Effector memory CD8-positive, alpha-beta T cell (primary cell): ENCODE results near the gene LMBR1.
"Not testable (repeated sequence)": the region's sequence is repeated elsewhere in the genome, so short reads cannot be mapped to it uniquely, and the experiment has no call there.

Experiments
- ATAC-seq: fragments of 150-1000 bp; cut with Tn5 transposase; replicated peaks from 2 replicates; pipeline ENCODE4 v1.10.0; 2021; ENCODE audit warnings: mild to moderate bottlenecking, moderate library complexity
- DNase-seq, 3 experiments: peaks; one replicate each; pipeline ENCODE4 v3.0.0; 2021
- H3K27ac Mint-ChIP-seq, 2 donors: one replicate each; pipeline ENCODE4 v1.8.0; 2022; ENCODE audit warnings: mild to moderate bottlenecking in 2 of 2, mixed read lengths in 2 of 2, moderate library complexity in 2 of 2
- H3K27me3 Mint-ChIP-seq, 2 donors: one replicate each; pipeline ENCODE4 v1.8.0; 2022; ENCODE audit warnings: mixed read lengths in 2 of 2
- H3K36me3 Mint-ChIP-seq: one replicate; pipeline ENCODE4 v1.8.0; 2022; ENCODE audit warnings: mild to moderate bottlenecking, moderate library complexity, mixed read lengths; ENCODE audit not compliant: insufficient read depth
- H3K4me1 Mint-ChIP-seq, 2 donors: one replicate each; pipeline ENCODE4 v1.8.0; 2022; ENCODE audit warnings: low read depth in 2 of 2, mixed read lengths in 2 of 2
- H3K4me3 Mint-ChIP-seq, 2 donors: one replicate each; pipeline ENCODE4 v1.8.0; 2022; ENCODE audit warnings: mild to moderate bottlenecking in 2 of 2, mixed read lengths in 2 of 2, moderate library complexity in 2 of 2
- H3K9me3 Mint-ChIP-seq, 2 donors: one replicate each; pipeline ENCODE4 v1.8.0; 2022; ENCODE audit warnings: mixed read lengths in 2 of 2

LMBR1 gene

DNA sequence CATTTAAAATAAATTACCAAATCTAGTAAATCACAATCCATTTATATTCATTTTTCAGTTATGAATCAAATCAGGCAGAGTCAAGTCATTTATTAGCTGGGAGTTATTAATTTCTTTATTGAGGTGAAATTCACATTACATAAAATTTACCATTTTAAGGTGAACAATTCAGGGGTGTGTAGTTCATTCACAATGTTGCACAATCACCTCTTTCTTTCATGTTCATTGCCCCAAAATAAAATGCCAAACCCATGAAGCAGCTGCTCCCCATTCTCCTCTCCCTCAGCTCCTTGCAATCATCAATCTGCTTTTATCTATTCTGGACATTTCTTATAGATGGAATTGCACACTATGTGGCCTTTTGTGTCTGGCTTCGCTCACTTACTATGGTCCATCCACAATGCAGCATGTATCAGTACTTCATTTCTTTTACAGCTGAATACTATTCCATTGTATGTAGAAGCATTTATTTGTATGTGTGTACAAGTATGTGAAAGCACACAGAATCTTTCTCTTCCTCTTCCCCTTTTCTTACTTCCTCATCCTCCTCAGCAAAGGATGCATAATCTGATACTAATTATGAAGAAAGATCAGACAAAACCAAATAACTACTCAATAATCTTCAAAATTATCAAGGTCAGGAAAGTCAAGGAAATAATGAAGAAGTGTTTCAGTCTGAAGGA, 60.6 kb downstream of the LMBR1 start:
- peak overlapping the region in 1 of 2 donors; percentile 21 for H3K27ac Mint-ChIP-seq
- DNase-seq (no peak), ATAC-seq (no peak)
- H3K9me3 Mint-ChIP-seq = no peaks in the 10 kb centered on the region
- peaks cover 0 to 1% of the 10 kb centered on the region in 2 donors for H3K4me1 Mint-ChIP-seq
- no peaks in the 10 kb centered on the region for H3K27me3 Mint-ChIP-seq
- H3K4me3 Mint-ChIP-seq = no peak overlapping the region
- H3K36me3 Mint-ChIP-seq = peaks cover 38% of the 10 kb centered on the region

DNA sequence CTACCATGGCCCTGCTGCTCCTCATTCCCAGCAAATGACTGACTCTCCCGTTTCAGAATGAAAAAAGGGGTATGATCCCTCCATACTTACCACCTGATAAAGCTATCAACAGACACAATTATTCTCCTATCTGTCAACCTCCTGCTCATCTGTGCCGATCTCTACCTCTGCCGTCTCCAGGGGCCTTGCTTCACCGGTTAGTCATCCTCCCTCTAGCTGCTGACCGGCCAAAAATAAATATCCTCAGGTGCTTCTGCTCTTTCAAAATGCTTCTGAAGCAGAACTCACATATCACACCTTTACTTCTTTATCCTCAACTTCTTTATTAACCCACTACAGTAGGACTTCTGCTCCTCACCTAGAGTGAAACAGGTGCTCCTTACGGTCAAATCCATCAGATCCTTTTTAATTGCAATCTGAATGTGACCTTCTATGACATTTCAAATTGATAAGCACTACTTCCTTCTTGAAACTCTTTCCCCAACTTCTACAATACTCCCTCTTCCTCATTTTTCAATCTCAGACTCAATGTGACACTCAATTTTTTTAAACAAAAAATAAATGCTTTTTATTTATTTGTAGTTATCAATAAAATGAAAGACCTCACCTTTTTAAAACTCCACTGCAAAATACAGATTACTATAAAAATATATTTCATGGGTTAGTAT, 63.2 kb downstream of the LMBR1 start:
- no peak for DNase-seq
- H3K27me3 Mint-ChIP-seq = no peaks in the 10 kb centered on the region
- no peak overlapping the region for H3K27ac Mint-ChIP-seq
- no peaks in the 10 kb centered on the region for H3K9me3 Mint-ChIP-seq
- peaks cover 30% of the 10 kb centered on the region for H3K36me3 Mint-ChIP-seq
- ATAC-seq = no peak
- H3K4me3 Mint-ChIP-seq = no peak overlapping the region
- H3K4me1 Mint-ChIP-seq = no peaks in the 10 kb centered on the region

DNA sequence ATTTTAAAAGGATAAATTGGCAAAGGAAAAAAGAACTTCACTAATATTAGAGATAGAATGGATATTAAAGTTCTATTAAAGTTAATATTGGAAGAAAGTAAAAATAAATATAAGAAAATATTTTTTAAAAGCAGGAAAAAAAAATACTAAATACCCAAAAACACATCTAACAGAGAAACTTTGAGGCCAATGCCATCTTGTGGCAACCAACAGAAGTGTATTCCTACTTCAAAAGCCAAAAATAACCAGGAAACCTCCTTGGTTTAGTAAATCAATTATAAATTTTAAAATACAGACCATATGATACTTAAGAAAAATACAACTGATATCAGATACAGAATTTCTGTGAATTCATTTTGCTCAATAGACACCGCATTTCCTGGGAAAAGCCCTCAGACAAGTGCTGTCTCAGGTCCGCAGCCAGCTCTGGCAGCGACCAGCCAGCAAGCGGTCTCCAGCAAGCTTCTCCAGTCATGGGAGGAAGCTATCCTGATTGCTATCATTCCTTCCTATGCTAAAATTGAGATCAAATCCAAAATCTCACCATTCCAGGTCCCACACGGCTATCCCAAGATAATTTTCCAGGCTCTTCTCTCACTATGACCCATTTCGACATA, 65.3 kb downstream of the LMBR1 start:
- H3K27me3 Mint-ChIP-seq = no peaks in the 10 kb centered on the region
- H3K9me3 Mint-ChIP-seq = no peaks in the 10 kb centered on the region
- no peak overlapping the region for H3K27ac Mint-ChIP-seq
- peaks cover 17% of the 10 kb centered on the region for H3K36me3 Mint-ChIP-seq
- H3K4me3 Mint-ChIP-seq = no peak overlapping the region
- ATAC-seq (no peak), DNase-seq (no peak)
- no peaks in the 10 kb centered on the region for H3K4me1 Mint-ChIP-seq

DNA sequence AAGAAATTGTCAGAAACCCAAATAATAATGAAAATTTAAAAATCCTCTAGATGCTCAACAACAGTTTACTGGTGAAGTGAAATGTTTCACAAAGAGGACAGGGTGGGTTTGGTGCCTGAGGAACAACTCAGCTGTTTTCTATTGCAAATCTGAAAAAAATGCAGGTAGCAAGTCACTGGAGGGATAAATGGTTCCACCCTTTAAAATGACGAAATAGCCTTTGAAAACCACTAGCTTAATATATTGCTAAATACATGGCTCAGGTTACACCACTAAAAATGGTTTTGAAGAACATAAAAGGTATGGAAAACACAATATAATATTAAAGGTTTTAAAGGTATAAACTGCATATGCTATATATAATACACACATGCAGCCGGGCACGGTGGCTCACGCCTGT, 69.5 kb downstream of the LMBR1 start:
- Mint-ChIP-seq H3K36me3 (peaks cover 12% of the 10 kb centered on the region), H3K4me1 (no peaks in the 10 kb centered on the region), H3K9me3 (no peaks in the 10 kb centered on the region), H3K4me3 (no peak overlapping the region), H3K27ac (no peak overlapping the region), H3K27me3 (no peaks in the 10 kb centered on the region)
- ATAC-seq (no peak), DNase-seq (no peak)

DNA sequence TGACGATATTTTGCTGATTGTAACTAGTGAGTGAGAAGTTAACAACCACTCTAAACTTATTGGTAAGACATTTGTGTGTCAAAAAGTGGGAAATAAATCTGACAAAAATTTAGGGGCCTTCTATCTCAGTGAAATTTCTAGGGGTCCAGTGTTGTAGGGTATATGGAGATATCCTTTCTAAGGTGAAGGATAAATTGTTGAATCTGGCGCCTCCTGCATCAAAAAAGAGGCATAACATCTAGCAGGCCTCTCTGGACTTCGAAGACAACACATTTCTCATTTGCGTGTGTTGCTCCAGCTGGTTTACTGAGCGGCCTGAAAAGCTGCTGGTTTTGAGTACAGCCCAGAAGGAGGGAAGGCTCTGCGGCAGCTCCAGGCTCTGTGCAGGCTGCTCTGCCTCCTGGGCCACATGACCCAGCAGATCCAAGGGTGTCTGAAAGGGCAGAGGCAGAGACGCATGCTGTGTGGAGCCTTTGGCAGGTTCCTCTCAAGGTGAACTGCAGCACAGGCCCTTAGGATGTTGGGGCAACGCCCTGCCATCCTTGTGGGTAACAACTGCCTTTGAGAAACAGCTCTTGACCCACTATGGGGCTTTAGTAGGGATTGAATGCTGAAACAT, 72.4 kb downstream of the LMBR1 start:
- Mint-ChIP-seq H3K4me1 (no peaks in the 10 kb centered on the region), H3K9me3 (no peaks in the 10 kb centered on the region), H3K4me3 (no peak overlapping the region), H3K36me3 (peaks cover 12% of the 10 kb centered on the region), H3K27ac (no peak overlapping the region), H3K27me3 (no peaks in the 10 kb centered on the region)
- DNase-seq (no peak), ATAC-seq (no peak)

DNA sequence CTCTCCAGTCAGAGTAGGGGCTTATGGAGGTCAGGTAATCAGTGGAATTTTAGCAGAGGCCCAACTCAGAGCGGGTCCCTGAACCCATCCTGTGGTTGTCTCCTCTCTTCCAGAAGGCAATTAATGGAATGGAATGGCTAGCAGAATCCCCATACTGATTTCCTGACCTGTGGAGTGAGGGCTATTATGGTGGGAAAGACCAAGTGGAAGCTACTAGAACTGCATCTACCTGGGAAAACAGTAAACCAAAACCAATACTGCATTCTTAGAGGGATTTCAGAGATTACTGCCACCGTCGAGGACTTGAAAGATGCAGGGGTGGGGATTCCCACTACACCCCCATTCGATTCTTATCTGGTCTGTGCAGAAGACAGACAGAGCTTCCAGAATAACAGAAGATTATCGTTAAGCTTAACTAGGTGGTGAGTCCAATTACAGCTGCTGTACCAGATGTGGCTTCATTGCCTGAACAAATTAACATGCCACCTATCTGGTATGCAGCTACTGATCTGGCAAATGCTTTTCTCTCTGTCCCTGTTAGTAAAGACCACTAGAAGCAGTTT, 73.2 kb downstream of the LMBR1 start:
- H3K4me3 Mint-ChIP-seq = no peak overlapping the region
- no peak overlapping the region for H3K27ac Mint-ChIP-seq
- no peaks in the 10 kb centered on the region for H3K27me3 Mint-ChIP-seq
- DNase-seq (no peak), ATAC-seq (no peak)
- H3K9me3 Mint-ChIP-seq = no peaks in the 10 kb centered on the region
- H3K4me1 Mint-ChIP-seq = no peaks in the 10 kb centered on the region
- peaks cover 12% of the 10 kb centered on the region for H3K36me3 Mint-ChIP-seq

DNA sequence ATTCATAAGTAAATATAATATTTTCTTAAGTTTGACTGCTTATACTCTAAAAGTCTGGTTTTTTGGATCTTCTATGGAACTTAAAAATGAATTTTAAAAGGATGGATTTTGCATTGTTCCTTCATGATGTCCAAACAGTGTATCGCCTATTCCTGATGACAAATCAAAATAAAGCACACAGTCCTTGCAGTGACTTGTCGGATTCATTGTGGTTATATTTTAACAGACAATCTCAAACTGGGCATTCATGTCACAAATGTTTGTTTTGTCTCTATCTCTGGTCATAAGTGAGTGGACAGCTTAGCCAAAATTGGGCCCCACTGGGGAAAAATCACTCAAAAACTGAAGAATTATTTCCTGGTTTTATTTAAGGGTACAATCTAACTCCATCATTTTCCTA, 74.8 kb downstream of the LMBR1 start:
- H3K9me3 Mint-ChIP-seq = no peaks in the 10 kb centered on the region
- H3K27me3 Mint-ChIP-seq = no peaks in the 10 kb centered on the region
- no peaks in the 10 kb centered on the region for H3K4me1 Mint-ChIP-seq
- no peak overlapping the region for H3K27ac Mint-ChIP-seq
- DNase-seq (no peak), ATAC-seq (no peak)
- H3K4me3 Mint-ChIP-seq = no peak overlapping the region
- H3K36me3 Mint-ChIP-seq = peaks cover 14% of the 10 kb centered on the region

DNA sequence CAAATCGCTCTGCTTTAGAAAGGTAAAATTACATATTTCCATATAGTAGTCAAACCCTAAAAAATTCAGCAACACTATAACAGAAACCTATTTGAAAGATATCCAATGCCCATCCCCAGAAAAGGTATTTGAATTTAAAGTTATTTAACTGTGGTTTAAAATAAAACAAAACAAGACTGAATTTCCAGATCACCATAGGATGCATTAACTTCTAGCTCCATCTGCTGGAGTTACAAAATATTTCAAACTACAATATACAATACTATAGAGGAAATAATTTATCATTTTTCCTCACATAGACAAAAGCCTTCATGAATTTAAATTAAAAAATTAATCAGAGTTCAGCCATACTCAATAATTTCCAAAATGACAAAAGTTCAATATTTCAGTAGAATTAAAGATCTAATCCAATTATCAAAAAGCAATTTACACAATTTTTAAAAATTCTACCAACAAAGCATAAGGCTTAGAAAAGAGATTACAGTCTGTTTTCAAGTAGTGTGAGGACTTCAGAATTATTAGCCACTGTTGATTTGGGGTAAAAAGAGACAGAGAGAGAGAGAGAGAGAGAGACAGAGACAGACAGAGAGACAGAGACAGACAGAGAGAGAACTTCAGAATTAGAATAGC, 75.9 kb downstream of the LMBR1 start:
- Mint-ChIP-seq H3K4me1 (no peaks in the 10 kb centered on the region), H3K9me3 (no peaks in the 10 kb centered on the region), H3K27me3 (no peaks in the 10 kb centered on the region), H3K36me3 (peaks cover 15% of the 10 kb centered on the region), H3K4me3 (no peak overlapping the region), H3K27ac (no peak overlapping the region)
- no peak for ATAC-seq
- DNase-seq = no peak

DNA sequence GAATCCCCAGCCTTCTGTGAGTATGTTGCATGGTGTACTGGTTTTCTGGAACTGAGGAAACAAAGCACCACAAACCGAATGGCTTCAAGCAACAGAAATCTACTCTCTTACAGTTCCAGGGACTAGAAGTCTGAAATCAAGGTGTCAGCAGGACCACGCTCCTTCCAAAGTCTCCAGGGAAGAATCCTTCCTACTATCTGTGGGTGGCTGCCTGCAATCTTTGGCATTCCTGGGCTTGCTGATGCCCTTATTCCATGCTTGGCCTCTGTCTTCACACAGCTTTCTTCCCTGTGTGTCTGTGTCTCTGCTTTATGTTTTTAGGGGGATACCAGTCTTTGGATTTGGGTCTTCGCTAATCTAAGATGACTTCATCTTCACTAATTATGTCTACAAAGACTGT, 81.3 kb downstream of the LMBR1 start:
- no peak for DNase-seq
- no peak for ATAC-seq
- peak overlapping the region in 1 of 2 donors; percentile 17 for H3K27ac Mint-ChIP-seq

DNA sequence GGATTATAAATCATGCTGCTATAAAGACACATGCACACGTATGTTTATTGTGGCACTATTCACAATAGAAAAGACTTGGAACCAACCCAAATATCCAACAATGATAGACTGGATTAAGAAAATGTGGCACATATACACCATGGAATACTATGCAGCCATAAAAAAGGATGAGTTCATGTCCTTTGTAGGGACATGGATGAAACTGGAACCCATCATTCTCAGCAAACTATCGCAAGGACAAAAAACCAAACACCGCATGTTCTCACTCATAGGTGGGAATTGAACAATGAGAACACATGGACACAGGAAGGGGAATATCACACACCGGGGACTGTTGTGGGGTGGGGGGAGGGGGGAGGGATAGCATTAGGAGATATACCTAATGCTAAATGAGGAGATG, 89.3 kb downstream of the LMBR1 start:
- not testable (repeated sequence) for H3K4me3 Mint-ChIP-seq, H3K4me1 Mint-ChIP-seq, DNase-seq, H3K27me3 Mint-ChIP-seq, H3K36me3 Mint-ChIP-seq, H3K9me3 Mint-ChIP-seq, H3K27ac Mint-ChIP-seq, ATAC-seq

More for the DNA sequence above, 81.3 kb downstream of the LMBR1 start:
- Mint-ChIP-seq H3K27me3 (no peaks in the 10 kb centered on the region), H3K36me3 (peaks cover 9% of the 10 kb centered on the region), H3K4me3 (no peak overlapping the region), H3K4me1 (peaks cover 0 to 4% of the 10 kb centered on the region in 2 donors), H3K9me3 (no peaks in the 10 kb centered on the region)

DNA sequence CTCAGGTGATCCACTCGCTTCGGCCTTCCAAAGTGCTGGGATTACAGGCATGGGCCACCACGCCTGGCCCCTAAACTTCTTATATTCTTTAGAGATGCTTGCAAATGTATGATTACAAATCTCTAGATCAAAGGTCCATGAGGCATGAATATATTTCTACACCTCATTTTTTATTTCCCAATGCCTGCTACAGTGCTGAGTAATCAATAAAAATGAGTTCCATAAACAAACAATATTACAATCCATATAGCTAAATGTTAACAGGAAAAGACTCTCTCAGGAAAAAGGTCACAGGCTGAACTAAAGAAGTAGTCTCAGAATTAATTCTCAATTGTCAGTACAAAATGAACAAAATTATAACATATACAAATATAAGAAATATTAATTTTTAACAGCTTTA, 90.8 kb downstream of the LMBR1 start:
- DNase-seq (no peak), ATAC-seq (no peak)
- Mint-ChIP-seq H3K4me3 (no peak overlapping the region), H3K27me3 (no peaks in the 10 kb centered on the region), H3K9me3 (no peaks in the 10 kb centered on the region), H3K27ac (no peak overlapping the region), H3K4me1 (no peaks in the 10 kb centered on the region), H3K36me3 (no peaks in the 10 kb centered on the region)

DNA sequence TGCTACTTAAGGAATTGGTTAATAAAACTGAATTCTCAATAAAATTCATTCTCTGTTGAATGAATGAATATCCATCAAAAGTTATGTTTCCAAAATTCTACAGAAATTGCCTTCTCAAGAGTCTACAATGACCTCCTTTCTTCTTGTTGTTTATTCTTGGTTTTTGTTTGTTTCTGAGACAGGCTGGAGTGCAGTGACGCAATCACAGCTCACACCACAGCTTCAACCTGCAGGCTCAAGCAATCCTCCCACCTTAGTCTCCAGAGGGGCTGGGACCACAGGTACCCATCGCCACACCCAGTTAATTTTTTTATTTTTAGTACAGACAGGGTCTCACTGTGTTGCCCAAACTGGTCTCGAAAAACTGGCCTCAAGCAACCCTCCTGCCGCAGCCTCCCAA, 97.6 kb downstream of the LMBR1 start:
- DNase-seq (no peak), ATAC-seq (no peak)
- Mint-ChIP-seq H3K4me3 (no peak overlapping the region), H3K4me1 (peaks cover 0 to 5% of the 10 kb centered on the region in 2 donors), H3K36me3 (peaks cover 10% of the 10 kb centered on the region), H3K27me3 (no peaks in the 10 kb centered on the region), H3K27ac (peak overlapping the region in 1 of 2 donors; percentile 65), H3K9me3 (no peaks in the 10 kb centered on the region)

DNA sequence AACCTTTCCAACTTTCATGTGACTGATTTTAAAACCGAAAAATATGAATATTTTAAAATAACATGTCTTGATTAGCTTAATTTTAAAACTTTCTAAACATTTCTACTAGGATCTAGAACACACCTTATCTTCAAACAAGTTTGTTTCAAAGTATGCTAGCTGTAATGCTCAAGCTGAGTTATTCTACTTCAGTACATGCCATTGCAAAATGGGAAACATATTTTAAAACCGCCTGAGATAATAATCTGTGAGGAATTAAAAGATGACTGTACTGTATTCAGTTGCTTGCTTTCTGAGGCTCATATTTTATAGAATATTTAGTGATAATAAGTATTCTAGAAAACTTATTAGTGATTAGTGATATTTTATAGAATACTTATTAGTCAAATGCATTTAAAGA, 99.6 kb downstream of the LMBR1 start:
- peaks cover 10% of the 10 kb centered on the region for H3K36me3 Mint-ChIP-seq
- DNase-seq (no peak), ATAC-seq (no peak)
- H3K27me3 Mint-ChIP-seq = no peaks in the 10 kb centered on the region
- no peak overlapping the region for H3K4me3 Mint-ChIP-seq
- H3K4me1 Mint-ChIP-seq = peaks cover 0 to 5% of the 10 kb centered on the region in 2 donors
- H3K9me3 Mint-ChIP-seq = no peaks in the 10 kb centered on the region
- no peak overlapping the region for H3K27ac Mint-ChIP-seq
